ENCODE data around the gene TANC2. TPM values are rescaled to one million over a fixed set of nuclear protein-coding genes. Genes with fewer than 3 reads are reported as not detected.

TANC2 gene
- total RNA-seq, 1 experiment from 2014 or later = 77.5 TPM

GRCh38 chr17:62980842-62981241 is 14.8 kb downstream of the TANC2 start:
- Histone ChIP-seq H3K27me3 (ENCODE audit: control insufficient read depth, insufficient read depth, low read length) (no peaks in the 10 kb centered on the region), H3K36me3 (ENCODE audit: control insufficient read depth, insufficient read depth, low read length) (no peaks in the 10 kb centered on the region), H3K9me3 (ENCODE audit: control insufficient read depth, insufficient read depth, low read depth, low read length) (peaks cover 43% of the 10 kb centered on the region; the same call in 1 of the 2 replicates), H3K4me3 (ENCODE audit: low read depth in 2 of 2, low read length in 2 of 2) (no peak overlapping the region), H3K27ac (ENCODE audit: low read length) (no peak overlapping the region), H3K4me1 (ENCODE audit: control insufficient read depth, insufficient read depth, low read length) (no peaks in the 10 kb centered on the region)
- intact Hi-C loops (cut with micrococcal nuclease; ENCODE audit: unreplicated experiment) (no loop called here), in situ Hi-C loops (cut with HindIII; ENCODE audit: low pct_unique_long_range_greater_than_20kb, low sequenced_read_pairs) (no loop called here)
- ATAC-seq (no peak), DNase-seq (ENCODE audit: low read depth, low spot score) (no peak)
- no peak for TF ChIP-seq REST (IDR thresholded peaks at IDR 0.05; ENCODE audit: insufficient read depth in 1 of 2, low read depth in 2 of 2, low read length in 1 of 2)
- no peak for TF ChIP-seq CTCF (IDR thresholded peaks at IDR 0.05)
- TF ChIP-seq POLR2AphosphoS5 (IDR thresholded peaks at IDR 0.05; ENCODE audit: low read depth, low read length) = no peak
- no peak for TF ChIP-seq SIN3A (IDR thresholded peaks at IDR 0.05; ENCODE audit: borderline replicate concordance, insufficient read depth, low read depth, low read length)
- TF ChIP-seq TCF7L2 (IDR thresholded peaks at IDR 0.05; ENCODE audit: low read depth, low read length) = no peak
- CTCF ChIA-PET = interaction anchor here (0.6 kb wide), 1 partner anchor 482 kb away, joined by 4 read pairs; no protein-coding TSS in a partner anchor
- POLR2A ChIA-PET = no interaction called here
- BruUV-seq (replicated peaks) = no TSS peak

GRCh38 chr17:62981933-62982332 is 15.9 kb downstream of the TANC2 start:
- TF ChIP-seq REST (IDR thresholded peaks at IDR 0.05; ENCODE audit: insufficient read depth in 1 of 2, low read depth in 2 of 2, low read length in 1 of 2) = no peak
- no peak for TF ChIP-seq CTCF (IDR thresholded peaks at IDR 0.05)
- no peak for TF ChIP-seq TCF7L2 (IDR thresholded peaks at IDR 0.05; ENCODE audit: low read depth, low read length)
- no peak for TF ChIP-seq SIN3A (IDR thresholded peaks at IDR 0.05; ENCODE audit: borderline replicate concordance, insufficient read depth, low read depth, low read length)
- TF ChIP-seq POLR2AphosphoS5 (IDR thresholded peaks at IDR 0.05; ENCODE audit: low read depth, low read length) = no peak
- Histone ChIP-seq H3K9me3 (ENCODE audit: control insufficient read depth, insufficient read depth, low read depth, low read length) (peaks cover 35% of the 10 kb centered on the region; the same call in 1 of the 2 replicates), H3K36me3 (ENCODE audit: control insufficient read depth, insufficient read depth, low read length) (no peaks in the 10 kb centered on the region), H3K4me1 (ENCODE audit: control insufficient read depth, insufficient read depth, low read length) (no peaks in the 10 kb centered on the region), H3K27ac (ENCODE audit: low read length) (no peak overlapping the region), H3K27me3 (ENCODE audit: control insufficient read depth, insufficient read depth, low read length) (no peaks in the 10 kb centered on the region), H3K4me3 (ENCODE audit: low read depth in 2 of 2, low read length in 2 of 2) (no peak overlapping the region)
- CTCF ChIA-PET = no interaction called here
- in situ Hi-C loops (cut with HindIII; ENCODE audit: low pct_unique_long_range_greater_than_20kb, low sequenced_read_pairs) = no loop called here
- DNase-seq (ENCODE audit: low read depth, low spot score) (no peak), ATAC-seq (no peak)
- intact Hi-C loops (cut with micrococcal nuclease; ENCODE audit: unreplicated experiment) = no loop called here
- no TSS peak for BruUV-seq (replicated peaks)
- POLR2A ChIA-PET = no interaction called here
